ENCODE data around the gene COL5A2.

DNA sequence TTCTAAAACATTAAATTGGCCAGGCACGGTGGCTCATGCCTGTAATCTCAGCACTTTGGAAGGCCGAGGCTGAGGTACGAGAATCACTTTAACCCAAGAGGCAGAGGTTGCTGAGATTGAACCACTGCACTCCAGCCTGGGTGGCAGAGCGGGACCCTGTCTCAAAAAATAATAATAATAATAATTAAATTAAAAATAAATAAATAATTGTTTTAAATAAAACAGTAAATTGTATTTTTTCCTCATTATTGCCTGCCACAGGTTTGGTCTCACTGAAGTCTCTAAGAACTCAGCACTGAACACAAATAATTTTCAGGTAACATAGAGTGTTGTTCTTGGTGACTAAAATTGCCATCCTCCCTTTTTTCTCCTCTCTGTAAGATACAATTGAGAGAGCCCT, 19.8 kb downstream of the COL5A2 start:
- TF ChIP-seq, protein P1, sequence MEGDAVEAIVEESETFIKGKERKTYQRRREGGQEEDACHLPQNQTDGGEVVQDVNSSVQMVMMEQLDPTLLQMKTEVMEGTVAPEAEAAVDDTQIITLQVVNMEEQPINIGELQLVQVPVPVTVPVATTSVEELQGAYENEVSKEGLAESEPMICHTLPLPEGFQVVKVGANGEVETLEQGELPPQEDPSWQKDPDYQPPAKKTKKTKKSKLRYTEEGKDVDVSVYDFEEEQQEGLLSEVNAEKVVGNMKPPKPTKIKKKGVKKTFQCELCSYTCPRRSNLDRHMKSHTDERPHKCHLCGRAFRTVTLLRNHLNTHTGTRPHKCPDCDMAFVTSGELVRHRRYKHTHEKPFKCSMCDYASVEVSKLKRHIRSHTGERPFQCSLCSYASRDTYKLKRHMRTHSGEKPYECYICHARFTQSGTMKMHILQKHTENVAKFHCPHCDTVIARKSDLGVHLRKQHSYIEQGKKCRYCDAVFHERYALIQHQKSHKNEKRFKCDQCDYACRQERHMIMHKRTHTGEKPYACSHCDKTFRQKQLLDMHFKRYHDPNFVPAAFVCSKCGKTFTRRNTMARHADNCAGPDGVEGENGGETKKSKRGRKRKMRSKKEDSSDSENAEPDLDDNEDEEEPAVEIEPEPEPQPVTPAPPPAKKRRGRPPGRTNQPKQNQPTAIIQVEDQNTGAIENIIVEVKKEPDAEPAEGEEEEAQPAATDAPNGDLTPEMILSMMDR (IDR thresholded peaks at IDR 0.05; ENCODE audit: low read depth, low read length, missing input control), result no peak
- TF ChIP-seq YY1 (IDR thresholded peaks at IDR 0.05) (no peak), JUND (IDR thresholded peaks at IDR 0.05) (no peak), TAF1 (conservative IDR thresholded peaks at IDR 0.05) (no peak), SP1 (IDR thresholded peaks at IDR 0.05) (no peak), RAD21 (IDR thresholded peaks at IDR 0.05) (no peak), RXRA (IDR thresholded peaks at IDR 0.05) (no peak)
- TF ChIP-seq, protein P2, sequence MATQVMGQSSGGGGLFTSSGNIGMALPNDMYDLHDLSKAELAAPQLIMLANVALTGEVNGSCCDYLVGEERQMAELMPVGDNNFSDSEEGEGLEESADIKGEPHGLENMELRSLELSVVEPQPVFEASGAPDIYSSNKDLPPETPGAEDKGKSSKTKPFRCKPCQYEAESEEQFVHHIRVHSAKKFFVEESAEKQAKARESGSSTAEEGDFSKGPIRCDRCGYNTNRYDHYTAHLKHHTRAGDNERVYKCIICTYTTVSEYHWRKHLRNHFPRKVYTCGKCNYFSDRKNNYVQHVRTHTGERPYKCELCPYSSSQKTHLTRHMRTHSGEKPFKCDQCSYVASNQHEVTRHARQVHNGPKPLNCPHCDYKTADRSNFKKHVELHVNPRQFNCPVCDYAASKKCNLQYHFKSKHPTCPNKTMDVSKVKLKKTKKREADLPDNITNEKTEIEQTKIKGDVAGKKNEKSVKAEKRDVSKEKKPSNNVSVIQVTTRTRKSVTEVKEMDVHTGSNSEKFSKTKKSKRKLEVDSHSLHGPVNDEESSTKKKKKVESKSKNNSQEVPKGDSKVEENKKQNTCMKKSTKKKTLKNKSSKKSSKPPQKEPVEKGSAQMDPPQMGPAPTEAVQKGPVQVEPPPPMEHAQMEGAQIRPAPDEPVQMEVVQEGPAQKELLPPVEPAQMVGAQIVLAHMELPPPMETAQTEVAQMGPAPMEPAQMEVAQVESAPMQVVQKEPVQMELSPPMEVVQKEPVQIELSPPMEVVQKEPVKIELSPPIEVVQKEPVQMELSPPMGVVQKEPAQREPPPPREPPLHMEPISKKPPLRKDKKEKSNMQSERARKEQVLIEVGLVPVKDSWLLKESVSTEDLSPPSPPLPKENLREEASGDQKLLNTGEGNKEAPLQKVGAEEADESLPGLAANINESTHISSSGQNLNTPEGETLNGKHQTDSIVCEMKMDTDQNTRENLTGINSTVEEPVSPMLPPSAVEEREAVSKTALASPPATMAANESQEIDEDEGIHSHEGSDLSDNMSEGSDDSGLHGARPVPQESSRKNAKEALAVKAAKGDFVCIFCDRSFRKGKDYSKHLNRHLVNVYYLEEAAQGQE (IDR thresholded peaks at IDR 0.05), result no peak
- TF ChIP-seq, protein P3, sequence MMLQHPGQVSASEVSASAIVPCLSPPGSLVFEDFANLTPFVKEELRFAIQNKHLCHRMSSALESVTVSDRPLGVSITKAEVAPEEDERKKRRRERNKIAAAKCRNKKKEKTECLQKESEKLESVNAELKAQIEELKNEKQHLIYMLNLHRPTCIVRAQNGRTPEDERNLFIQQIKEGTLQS (IDR thresholded peaks at IDR 0.05), result no peak
